DOHH2 (cell line): ENCODE data around the gene KNSTRN.

Source experiments
- CTCF ChIP-seq: fragments of 200-600 bp; sonication (generic); IDR thresholded peaks from one replicate; pipeline ENCODE4 v1.5.1; 2014; ENCODE audit warnings: antibody characterized with exemption, mild to moderate bottlenecking, low read depth, low read length; ENCODE audit not compliant: poor library complexity, severe bottlenecking
- EZH2phosphoT487 ChIP-seq: fragments of 200-600 bp; sonication (generic); IDR thresholded peaks from 2 replicates; pipeline ENCODE4 v1.6.1; 2017; ENCODE audit warnings: borderline replicate concordance, mild to moderate bottlenecking, antibody characterized with exemption, low read length, moderate library complexity, mixed read lengths

DNA sequence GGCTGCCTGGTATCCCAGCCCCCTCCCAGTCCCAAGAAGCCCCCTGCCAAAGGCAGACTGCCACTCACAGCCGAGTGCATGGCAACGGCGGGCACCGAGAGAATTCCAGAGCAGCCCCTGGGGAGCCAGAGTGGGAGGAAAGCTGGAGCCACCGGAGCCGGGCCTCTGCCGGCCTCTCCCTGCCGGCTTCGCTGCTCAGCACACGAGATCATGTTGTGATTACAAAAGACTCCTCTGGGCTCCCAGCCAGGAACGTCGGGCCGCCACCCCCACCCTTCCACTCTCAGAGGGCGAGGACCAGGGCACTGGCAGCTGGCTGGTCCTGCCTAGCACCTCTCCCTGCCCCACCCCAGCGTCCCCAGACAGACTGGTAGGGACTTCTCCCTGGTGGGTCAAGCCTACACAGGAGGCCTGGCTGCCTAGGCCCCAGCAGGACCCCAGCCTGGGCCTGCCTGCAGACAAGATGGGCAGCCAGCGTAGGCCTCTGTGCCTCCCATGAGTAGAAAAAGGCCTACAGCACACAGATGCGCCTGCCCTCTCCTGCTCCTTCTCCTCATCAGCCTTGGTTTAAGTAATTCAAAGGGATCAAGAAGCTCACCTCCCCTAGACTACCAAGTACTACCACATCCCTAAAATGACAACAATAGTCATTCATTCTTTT, 41.7 kb upstream of the KNSTRN start, which contains the start of gene CCDC9B:
- TF ChIP-seq CTCF (no peak), EZH2phosphoT487 (no peak)
